HG03439 (cell line): ENCODE results near the gene MCF2.

Experiments used
- ATAC-seq: cut with Tn5 transposase; IDR thresholded peaks from one replicate; pipeline ENCODE4 v1.9.1; 2021; ENCODE audit warnings: mild to moderate bottlenecking, moderate library complexity; ENCODE audit not compliant: unreplicated experiment

The MCF2 gene

DNA sequence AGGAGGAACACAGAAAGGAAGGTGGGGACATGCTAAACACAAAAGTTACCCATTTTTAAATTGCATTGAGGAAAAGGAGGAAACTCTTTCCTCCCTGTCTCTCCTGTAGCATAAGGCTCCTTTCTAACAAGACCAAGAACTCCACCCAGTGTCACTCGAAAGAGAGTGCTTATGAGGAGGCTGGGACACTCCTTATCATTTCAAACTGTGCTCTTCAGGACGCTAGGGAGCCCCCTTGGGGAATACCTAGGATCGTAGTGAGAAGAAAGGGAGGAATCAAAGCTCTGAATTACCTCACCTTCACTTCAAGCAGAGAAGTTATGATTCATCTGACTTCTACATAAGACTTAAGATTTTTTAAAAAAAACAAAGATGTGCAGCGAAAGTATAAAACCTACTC is 111.9 kb downstream of the MCF2 start:
- no peak for ATAC-seq

DNA sequence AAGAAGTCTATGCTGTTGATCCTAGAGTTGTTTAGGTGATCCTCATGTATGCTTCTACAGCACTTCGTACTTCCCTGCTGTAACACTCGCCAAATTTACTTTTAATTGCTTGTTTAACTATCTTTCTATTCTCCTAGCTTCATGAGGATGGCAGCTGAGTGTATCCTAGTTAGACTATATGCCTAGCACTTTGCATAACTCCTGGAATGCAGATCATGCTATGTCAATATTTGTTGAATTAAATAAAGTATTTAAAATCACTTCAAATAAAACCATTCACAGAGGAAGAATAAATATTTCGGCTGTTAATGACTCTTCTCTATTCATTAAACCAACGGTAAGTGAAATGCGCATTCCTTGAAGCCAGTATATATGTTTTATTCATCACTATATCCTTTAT is 122.4 kb downstream of the MCF2 start:
- no peak for ATAC-seq

DNA sequence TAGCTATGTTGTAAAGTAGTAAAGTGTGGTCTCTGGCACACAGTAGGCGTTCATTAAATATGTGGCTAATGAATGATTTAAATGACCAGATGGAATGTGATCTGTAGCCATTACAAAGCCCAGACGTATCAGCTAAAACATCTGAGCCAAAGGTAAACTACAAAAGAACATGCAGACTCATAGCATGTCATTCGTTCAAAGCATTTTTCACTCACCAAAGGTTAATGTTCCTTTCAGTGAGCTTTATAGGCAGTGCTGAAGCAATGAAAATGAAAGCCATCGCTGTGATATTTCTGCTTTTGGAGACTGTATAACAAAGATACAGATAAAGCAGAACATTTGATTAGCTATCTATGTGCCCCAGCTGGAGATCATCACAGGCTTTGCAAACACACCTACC is 126.9 kb downstream of the MCF2 start:
- no peak for ATAC-seq

DNA sequence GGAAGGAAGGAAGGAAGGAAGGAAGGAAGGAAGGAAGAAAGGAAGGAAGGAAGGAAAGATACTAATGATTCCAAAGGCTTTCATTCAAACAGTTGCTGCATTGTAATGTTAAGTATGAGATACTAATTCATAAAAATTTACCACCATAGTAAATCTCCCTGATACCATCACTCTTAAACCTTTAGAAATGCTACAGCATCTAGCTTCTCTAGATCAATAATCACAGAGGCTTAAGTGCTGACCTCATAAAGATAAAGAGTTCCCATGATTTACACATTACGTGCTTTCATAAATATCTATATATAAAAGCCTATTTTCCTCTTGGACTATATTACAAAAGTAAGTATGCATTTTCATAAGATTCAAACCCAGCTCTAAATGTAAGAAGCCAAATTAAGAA is 141.0 kb downstream of the MCF2 start:
- ATAC-seq, result no peak

DNA sequence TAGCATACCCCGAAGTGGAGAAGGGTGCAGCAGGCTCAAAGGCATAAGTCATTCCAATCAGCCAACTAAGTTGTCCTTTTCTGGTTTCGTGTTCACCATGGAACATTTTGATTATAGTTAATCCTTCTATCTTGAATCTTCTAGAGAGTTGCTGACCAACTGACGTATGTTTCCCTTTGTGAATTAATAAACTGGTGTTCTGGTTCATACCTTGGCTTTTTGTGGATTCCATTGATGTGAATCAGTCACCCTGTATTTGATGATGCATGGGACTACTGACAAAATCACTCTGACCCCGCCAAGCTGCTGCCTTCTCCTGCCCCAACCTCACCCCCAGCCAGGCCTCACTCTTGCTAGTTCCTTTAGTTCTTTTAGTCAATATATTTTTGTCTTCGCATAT is 144.7 kb downstream of the MCF2 start:
- no peak for ATAC-seq

GRCh38 chrX:139560221-139560620 is 147.7 kb downstream of the MCF2 start:
- no peak for ATAC-seq

DNA sequence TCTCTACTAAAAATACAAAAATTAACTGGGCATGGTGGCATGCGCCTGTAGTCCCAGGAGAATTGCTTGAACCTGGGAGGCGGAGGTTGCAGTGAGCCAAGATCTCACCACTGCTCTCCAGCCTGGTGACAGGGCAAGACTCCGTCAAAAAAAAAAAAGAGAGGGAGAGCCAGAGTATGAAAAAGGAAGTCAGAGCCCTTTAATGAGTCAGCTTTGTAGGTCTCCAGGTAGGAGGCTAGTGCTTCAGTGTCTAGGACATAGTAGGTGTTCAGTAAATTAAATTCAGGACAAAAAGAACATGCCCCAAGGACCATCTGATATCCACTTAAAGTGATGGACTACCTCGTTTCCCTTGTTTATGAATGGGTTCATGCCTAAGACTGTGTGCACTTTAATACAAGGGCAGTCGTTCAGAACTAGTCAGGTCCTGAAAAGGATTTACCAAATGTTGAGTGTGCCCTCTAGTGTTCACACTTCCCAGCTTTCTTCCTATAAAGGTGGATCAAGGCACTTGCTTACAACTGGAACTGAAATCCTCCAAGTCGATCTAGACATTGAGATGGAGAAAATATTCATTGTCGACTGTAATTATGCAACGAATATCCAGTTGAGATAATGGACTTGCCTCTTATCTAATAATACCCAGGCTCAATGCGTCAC is 148.5 kb downstream of the MCF2 start:
- no peak for ATAC-seq

- ATAC-seq, result no peak
Measured at GRCh38 chrX:139554991-139555675, 152.8 kb downstream of the MCF2 start.

DNA sequence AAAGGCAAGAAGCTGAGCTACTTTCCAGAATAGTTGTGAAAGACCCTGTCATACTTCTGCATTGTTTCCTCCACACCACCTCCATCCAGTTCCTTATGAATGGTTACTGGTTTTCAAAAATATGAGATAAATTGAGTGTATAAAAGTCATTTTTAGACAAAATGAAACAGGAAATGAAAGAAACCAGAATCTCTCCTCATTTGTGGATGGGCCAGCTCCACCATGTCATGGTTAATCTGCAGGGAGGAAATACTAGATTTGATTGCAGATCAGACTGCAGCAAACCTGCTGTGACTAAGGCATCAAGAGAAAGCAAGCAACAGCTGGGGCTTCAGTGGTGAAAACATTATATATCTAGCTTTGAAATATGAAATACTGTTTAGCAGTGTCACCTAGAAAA is 153.6 kb downstream of the MCF2 start:
- ATAC-seq, result peak; percentile 24

DNA sequence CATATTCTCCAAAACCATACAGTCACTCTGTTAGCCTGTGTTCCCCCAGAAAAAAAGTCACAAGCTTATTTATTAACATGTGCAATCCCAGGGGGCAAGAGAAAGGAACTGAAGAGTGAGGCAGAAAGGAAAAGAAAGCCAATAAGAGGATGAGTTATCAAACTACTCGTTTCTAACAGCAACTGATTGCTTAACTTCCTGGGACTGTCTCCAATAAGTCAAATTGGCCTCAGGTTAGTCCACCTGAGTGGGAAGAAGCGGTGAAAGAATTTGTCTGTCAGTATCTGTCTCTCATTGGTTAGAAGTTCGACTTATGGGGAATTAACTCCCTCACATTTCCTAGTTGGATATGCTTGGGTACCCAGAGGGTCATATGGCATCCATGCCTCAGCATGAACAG is 163.4 kb downstream of the MCF2 start:
- no peak for ATAC-seq

DNA sequence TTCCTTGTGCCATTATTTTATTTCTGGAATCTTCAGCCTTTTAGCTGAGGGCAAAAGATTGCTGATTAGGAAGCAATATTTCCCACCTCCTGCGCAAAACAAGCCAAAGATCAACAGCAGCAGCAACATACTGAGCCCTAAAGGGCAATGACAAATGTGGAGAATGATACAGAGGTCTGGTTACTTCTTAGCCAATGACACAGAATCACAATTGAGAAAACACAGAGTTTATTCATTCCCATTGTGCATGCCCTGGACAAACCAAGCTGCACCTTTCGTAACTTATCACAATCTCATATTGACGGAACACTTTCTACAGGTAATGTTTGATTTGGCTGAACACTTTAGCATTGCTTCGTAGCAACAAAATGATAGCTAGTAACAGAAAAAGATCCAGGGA is 164.0 kb downstream of the MCF2 start:
- no peak for ATAC-seq

DNA sequence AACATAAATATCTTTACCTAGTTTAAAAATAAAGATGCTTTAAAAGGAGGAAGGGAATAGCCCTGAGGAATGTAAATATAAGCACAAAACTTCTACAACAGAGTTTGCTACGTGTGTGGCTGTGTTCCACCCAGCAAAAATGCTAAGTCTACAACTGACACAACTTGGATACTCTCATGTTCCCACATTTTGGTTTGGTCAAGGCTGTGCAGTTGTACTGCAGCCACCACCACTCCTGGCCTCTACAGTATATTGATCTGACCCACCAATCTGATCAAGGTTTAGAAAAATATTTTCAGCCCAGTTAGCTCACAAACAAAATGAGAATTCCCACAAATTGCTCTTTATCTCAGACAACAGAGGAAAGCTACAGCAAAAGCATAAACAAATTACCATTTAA is 165.3 kb downstream of the MCF2 start:
- ATAC-seq, result no peak

DNA sequence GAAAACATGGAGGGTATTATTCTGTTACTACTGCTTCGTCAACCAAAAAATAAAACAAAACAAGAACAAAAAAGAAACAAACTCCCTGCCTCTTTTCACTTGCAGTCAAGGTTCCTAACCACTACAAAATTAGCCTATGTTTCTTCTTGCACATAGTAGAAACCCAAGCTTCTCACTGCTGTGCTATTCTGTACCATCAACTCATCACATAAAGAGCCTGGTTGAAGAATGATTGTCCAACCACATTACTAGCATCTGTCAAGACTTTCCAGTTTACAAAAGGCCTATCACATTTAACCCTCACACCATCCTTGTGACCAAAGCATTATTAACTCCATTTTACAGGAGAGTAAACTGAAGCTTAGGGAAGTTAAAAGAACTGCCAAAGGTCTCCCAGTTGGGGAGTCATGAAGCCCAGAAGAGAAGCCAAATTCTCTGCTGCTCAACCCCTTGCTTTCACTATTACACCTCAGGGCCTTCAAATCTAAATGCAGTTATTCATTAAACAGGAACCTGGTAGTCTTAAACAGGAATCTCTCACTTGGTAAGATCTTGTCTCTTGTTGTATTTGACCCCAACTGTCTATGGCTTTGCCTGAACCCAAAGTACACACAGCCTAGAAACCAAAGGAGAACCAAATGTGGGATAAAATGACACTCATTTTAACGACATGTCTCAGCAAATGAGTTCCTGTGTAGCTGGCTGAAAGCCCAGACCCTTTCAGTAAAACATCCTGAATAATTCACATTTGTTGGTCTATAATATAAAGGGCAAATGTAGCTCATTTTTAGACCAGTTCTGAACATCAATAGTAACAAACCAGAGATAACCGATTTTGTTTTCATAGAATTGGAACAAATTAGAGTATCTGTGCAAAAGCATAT is 168.8 kb downstream of the MCF2 start:
- ATAC-seq, result no peak

DNA sequence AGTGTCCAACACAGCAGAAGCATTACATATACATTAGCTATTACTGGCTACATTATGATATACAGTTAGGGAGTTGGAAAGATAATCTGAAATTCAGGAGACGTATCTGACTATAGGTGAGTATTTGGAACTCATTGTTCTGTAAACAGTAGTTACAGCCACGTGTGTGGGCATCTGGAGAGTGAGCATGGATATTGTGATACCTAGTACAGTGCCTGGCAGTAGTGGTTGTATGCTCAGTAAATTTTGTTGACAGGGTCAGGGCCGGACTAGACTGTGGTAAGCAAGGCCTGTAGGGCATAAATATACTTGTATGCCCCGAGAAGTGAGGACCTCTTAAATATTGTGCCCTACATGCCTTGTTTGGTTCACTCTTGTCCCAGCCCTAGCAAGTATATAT is 174.5 kb downstream of the MCF2 start:
- ATAC-seq, result no peak

- no peak for ATAC-seq
Measured at GRCh38 chrX:139532834-139533233, 175.1 kb downstream of the MCF2 start.
